HG02938 (cell line): ENCODE results near the gene PRX.
"Not testable (repeated sequence)": the region's sequence is repeated elsewhere in the genome, so short reads cannot be mapped to it uniquely, and the experiment has no call there.

Experiments used
- ATAC-seq: cut with Tn5 transposase; IDR thresholded peaks from one replicate; pipeline ENCODE4 v1.9.1; 2021; ENCODE audit warnings: mild to moderate bottlenecking, moderate library complexity; ENCODE audit not compliant: unreplicated experiment

The PRX gene, protein sequence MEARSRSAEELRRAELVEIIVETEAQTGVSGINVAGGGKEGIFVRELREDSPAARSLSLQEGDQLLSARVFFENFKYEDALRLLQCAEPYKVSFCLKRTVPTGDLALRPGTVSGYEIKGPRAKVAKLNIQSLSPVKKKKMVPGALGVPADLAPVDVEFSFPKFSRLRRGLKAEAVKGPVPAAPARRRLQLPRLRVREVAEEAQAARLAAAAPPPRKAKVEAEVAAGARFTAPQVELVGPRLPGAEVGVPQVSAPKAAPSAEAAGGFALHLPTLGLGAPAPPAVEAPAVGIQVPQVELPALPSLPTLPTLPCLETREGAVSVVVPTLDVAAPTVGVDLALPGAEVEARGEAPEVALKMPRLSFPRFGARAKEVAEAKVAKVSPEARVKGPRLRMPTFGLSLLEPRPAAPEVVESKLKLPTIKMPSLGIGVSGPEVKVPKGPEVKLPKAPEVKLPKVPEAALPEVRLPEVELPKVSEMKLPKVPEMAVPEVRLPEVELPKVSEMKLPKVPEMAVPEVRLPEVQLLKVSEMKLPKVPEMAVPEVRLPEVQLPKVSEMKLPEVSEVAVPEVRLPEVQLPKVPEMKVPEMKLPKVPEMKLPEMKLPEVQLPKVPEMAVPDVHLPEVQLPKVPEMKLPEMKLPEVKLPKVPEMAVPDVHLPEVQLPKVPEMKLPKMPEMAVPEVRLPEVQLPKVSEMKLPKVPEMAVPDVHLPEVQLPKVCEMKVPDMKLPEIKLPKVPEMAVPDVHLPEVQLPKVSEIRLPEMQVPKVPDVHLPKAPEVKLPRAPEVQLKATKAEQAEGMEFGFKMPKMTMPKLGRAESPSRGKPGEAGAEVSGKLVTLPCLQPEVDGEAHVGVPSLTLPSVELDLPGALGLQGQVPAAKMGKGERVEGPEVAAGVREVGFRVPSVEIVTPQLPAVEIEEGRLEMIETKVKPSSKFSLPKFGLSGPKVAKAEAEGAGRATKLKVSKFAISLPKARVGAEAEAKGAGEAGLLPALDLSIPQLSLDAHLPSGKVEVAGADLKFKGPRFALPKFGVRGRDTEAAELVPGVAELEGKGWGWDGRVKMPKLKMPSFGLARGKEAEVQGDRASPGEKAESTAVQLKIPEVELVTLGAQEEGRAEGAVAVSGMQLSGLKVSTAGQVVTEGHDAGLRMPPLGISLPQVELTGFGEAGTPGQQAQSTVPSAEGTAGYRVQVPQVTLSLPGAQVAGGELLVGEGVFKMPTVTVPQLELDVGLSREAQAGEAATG (N-terminal part only)

DNA sequence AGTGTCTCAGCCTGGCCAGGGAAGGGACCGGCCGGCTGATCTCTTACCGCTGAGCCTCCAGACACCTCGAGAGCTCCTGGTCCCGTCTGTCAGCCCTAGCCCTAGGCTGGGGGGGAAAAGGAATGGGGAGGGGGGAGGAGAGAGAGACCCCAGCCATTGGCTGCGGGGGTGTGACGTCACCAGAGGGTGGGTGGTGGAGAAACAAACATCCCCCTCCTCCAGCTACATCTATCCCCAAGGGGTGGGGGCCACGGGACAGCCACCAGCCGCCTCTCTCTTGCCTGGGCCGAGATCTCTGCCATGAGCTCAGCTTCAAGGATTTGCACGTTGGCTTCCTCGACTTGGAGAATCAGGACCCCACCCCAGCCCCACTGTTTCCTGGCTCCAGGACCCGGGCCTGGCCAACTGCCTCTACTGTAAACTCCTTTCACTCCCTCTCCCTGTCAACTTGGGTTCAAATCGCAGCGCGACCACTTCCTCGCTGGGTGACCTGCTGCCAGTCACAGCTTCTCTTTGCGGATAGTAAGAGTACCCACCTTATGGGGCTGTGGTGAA, at the start of gene PRX:
PRX (minus strand) TSS at position 88 of the 555 bp plus-strand sequence. CDS start 5,446 bp downstream, outside the sequence.
- no peak for ATAC-seq

DNA sequence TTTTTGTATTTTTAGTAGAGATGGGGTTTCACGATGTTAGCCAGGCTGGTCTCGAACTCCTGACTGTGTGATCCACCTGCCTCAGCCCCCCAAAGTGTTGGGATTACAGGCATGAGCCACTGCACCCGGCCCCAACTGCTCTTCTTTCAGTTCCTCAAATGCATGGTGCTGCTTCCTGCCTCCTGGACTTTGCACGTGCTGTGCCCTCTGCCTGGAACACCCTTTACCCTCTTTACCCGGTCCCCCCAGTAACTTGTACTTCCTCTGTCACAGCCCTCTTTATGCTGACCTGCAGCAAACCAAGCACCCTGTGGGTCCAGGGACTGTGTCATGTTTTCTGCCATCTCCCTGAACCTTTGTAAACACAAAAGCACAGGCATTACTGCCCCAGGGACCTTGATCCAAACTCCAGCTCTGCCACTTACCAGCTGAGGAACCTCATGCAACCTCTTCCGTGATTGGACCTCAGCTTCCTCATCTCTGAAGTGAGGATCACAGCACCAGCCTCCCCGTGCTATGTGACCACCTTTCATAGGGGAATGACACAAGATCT, 48.6 kb upstream of the PRX start:
- no peak for ATAC-seq

DNA sequence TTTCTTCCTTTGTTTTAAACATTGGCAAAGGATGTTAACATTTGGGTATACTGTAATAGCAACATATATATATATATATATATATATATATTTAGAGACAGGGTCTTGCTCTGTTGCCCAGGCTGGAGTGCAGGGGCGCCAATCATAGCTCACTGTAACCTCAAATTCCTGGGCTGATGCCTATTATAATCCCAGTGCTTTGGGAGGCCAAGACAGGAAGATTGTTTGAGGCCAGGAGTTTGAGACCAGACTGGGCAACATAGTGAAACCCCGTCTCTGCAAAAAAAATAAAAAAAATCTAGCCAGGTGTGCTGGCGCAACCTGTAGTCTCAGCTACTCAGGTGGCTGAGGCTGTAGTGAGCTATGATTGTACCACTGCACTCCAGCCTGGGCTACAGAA, 47.0 kb upstream of the PRX start:
- ATAC-seq, result no peak

DNA sequence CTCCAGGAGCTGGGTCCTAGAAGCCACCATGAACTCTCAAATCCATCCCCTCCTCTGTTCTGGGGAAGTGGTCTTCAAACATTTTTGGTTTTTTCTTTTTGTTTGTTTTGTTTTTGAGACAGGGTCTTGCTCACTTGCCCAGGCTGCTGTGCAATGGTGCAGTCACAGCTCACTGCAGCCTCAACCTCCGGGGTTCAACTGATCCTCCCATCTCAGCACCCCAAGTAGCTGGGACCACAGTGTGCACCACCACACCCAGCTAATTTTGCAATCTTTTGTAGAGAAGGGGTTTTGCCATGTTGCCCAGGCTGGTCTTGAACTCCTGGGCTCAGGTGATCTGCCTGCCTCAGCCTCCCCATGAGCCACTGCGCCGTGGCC, 45.4 kb upstream of the PRX start:
- ATAC-seq, result no peak

DNA sequence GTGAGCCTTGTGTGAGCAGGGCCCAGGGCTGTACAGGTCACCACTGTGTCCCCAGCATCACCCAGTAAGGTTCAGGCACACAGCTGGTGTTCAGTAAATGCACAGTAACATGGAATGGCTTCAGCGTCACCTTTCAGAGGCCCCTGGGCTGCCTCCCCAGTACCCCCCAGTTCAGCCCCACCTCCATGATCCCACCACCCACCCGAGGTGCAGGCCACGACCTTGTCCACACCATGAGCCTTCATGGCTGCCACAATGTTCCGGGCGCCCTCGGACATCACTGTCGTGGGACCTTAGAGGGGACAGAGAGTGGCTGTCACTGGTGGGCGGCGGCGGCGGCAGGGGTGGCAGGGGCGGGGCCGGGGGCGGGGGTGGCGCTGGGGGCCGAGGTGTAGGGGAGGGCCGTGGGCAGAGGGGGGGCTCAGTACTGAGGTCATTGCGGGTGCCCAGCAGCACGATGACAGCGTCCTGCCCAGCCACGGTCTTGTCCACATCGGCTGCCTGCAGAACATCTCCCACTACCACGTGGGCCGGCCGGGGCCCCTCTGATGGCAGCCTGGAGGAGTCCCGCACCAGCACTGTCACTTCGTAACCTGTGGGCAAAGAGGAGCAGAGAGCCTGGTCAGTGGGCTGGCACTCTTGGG, 44.9 kb upstream of the PRX start:
- no peak for ATAC-seq

DNA sequence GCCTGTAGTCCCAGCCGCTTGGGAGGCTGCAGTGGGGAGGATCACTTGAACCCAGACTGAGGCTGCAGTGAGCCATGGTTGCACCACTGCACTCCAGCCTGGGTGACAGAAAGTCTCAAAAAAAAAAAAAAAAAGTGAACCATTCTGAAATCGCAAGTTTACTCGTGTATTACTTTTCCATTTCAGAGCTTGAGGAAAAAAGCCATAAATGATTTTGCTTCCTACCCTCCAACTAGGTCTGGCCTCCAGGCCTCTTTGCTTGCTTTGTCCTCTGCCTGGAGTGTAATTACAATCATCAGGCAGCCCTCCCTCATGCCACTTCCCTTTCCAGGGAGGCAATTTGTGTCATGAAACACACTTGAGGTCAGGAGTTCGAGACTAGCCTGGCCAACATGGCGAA, 43.9 kb upstream of the PRX start:
- no peak for ATAC-seq

DNA sequence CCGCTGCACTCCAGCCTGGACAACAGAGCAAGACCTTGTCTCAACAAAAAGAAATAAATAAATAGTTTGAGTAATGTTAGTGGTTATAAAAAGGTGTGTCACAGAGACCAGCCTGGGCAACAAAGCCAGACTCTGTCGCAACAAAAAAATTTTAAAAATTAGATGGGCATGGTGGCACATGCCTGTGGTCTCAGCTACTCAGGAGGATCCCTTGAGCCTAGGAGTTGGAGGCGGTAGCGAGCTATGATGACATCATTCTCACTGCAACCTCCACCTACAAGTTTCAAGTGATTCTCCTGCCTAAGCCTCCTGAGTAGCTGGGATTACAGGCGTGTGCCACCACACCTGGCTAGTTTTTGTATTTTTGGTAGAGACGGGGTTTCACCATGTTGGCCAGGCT, 40.8 kb upstream of the PRX start:
- not testable (repeated sequence) for ATAC-seq

DNA sequence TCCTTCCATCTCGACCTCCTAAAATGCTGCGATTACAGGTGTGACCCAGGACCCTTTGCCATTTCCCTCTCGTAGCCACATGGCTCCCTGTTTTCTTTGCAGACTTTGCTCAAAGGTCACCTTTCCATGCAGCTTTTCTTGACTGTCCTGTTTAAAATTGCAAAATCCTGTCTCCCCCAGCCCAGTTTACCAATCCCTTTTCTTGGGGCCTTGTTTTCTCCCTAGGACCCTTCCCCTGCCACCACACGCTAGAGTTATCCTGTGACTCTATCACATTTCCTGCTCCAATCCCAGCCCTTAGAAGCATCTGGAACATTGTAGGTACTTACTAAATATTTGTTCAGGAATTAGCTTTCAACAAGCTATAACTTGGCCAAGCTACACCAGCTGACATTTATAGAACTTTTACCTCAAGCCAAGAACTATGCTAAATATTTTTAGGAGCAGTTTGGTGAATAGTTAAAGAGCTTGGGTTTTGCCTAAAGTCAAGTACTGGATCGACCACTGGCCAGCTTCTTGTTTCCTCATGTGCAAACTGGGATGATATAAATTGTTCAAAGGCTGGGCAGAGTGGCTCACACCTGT, 40.1 kb upstream of the PRX start:
- no peak for ATAC-seq

DNA sequence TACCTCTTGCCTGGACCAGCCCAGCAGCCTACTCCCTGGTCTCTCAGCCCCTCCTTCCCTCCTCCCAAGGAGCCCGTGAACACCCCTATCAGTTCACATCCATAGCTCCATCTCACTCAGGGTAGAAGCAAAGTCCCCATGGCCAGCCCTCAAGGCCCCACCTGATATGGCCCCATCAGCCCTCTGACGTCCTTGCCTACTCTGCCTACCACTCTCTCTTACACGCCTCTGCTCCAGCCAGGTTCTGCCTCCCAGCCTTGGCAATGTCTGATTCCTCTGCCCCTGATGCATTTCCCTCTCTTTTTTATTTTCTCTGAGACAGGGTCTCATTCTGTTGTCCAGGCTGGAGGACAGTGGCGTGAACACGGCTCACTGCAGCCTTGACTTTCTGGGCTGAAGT, 38.8 kb upstream of the PRX start:
- no peak for ATAC-seq

DNA sequence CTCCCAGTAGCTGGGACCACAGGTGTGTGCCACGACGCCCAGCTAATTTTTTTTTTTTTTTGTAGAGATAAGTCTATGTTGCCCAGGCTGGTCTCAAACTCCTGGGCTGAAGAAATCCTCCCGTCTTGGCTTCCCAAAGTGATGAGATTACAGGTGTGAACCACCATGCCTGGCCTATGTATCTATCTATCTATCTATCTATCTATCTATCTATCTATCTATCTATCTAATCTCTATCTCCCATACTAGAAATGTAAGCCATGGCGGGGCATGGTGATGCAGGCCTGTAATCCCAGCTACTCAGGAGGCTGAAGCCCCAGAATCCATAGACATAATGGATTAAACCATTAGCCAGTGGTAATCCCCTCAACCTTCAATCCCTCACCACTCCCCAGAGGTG, 37.5 kb upstream of the PRX start:
- ATAC-seq, result no peak

DNA sequence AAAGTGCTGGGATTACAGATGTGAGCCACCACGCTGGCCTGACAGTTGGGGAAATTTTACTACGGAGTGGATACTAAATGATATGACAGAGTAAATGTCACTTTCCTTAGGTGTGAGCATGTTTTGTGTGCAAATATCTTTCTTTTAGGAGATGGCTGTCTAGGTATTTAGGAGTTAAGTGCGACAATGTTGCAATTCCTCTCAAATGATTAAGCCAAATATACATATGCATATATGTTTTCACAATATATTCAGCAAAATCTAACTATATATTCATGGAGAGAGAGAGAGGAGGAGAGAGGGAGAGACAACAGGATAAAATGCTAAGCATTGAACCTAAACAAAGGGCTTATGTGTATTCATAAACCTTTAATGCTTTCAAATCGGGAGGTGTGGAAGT, 36.3 kb upstream of the PRX start:
- no peak for ATAC-seq

DNA sequence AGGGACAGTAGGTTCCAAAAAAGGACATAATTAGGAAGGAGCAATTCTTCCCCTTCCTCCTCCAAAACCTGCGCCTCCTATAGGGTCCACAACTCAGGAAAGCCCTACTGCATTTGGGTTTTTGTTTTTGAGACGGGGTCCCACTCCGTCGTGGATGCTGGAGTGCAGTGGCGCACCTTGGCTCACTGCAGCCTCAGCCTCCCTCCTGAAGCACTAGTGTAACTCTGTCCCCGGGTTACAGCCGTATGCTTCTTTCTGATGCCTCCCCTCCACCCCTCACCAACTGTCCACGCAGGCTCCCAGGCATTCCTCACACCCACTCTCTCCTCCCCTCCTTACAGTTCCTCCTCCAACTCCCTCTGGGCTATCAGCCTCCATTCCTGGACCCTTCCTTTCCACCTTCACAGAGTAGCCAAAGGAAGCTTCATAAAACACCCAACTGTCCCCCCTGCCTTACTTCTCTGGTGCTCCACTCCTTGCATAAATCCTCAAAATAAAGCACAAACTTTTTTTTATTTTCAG, 33.1 kb upstream of the PRX start:
- ATAC-seq, result no peak

DNA sequence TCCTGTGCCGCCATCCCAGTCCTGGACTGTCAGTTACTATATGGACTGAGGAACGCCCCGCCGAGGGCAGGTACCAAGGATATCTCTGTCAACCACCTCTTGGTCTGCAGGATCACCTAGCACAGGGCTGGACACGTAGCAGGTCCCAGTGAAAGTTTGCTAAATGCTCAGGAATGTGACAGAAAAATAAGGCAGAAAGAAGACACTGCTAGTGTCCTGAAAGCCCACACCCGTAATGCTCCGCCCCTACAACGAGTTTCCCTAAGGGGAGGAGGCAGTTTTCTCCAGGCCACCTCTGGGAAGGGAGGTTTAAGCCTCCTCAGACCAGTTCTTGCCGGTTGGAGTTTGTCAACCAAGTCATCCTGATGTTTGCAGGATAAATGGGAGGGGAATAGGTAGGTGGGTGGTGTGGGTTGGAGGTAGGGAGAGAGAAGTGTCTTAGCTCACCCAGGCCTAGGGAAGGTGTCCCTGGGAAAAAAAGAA, 32.6 kb upstream of the PRX start:
- no peak for ATAC-seq

DNA sequence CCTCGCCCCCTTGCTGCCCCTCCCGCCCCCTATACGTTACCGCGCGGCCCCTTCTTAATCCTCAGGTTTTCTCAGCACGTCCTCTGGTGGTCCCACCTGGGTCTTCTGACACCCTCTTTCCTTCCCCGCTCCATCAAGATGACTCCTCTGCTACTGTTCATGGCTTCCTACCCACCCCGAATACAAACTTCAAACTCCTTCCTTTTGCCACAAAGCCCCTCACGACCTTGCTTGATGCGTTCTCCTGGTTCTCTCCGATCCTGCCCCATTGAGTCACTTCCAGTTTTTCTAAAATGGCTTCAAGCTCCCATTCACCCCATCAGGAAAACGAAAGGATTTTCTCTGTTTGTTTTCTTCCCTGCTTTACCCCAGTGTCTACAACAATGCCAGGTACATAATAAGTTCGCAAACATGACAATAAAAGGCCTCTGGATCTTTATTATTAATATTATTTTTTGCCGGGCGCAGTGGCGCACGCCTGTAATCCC, 31.7 kb upstream of the PRX start:
- ATAC-seq, result no peak

DNA sequence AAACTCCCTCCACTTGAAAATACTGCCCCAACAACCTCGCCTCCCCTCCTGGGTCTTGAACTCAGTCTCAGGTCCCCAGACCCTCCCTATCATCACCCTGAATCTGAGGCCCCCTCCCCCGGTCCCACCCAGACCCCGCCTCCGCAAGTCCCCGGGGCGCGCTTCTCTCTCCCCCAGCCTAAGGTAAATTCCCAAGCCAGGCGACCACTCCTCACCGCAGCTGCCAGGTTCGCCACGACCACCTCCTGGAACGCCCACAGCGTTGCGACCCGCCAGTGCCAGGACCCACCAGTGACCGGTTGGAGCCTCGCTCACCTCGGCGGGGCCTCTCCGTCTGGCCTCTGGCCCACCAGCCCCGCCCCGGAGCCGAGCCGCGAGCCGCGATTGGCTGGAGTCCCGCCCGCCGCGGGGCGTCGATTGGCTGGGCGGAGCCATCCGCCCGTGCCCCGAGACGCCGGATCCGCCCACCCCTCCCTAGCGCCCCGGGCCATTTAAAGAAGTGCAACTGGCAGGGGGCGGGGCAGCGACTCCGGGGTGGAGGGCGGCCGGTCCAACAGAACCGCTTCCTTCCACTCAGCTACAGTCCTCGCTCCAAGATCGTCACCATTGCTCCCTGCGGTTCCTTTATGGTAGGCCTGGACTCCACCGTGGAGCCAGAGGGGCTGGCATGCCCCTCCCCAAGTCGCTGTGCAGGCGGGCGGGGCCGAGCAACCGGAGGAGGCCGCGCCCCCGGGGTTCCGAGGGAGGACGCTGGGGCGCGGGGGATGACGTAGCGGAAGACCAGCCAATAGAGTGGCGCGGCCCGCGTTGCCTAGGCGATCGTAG, 31.0 kb upstream of the PRX start, which contains the start of gene SERTAD3:
SERTAD3 (minus strand) TSS at position 336 of the 825 bp plus-strand sequence. CDS start 2,255 bp downstream, outside the sequence.
- ATAC-seq, result peak; percentile 55

DNA sequence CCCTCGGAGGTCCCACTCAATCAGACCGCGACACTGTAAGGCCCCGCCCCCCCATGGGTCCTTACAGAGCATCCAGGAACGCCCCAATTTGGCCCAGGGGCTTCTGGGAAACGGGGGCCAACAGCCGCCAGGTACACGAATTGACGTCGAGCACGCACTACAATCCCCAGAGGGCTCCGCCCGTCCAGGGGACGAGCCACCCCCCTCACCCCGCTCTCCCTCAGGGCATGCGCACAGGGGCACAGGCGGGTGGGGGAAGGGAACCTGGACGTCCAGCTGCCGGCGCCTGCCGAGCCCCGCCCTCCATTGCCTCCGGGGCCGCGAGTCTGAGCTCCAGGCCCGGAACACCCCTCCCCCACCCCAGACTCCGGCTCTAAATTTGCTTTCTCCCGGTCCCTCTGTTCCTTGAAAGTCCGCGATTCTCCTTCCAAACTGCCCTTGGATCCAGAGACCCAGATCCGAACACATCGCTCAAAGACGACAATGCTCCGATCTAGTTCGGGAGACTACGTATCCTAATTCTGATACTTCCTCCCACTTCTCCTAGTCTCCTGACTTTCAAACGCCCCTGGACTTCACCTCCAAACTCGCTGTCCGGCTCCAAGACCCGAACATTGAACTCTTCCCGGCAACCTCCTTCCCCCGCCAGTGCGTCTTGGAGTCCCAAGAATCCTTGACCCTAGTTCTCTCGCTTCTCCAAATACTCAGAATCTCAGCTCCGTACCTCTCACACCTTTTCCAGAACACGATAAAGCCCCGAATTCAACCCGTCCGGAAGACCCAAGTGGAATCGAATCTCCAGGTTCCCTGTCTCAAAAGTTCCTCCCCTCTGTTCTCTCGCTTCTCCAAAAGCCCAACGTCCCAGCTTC, 30.2 kb upstream of the PRX start:
- ATAC-seq, result peak; percentile 74
